Measurements from ENCODE around the gene CPLX1.

The CPLX1 gene

GRCh38 chr4:832536-832935 lies 6.6 kb upstream of the CPLX1 start:
- no peak for DNase-seq (ENCODE audit: low read depth in 2 of 2)

GRCh38 chr4:832108-832507 lies 6.2 kb upstream of the CPLX1 start:
- DNase-seq (ENCODE audit: low read depth in 2 of 2) = no peak

- no peak for DNase-seq (ENCODE audit: low read depth in 2 of 2)
Measured at GRCh38 chr4:831483-831805, 5.5 kb upstream of the CPLX1 start.

GRCh38 chr4:830601-831482 lies 4.9 kb upstream of the CPLX1 start:
- DNase-seq (ENCODE audit: low read depth in 2 of 2) = no peak

- DNase-seq (ENCODE audit: low read depth in 2 of 2) = no peak
Measured at GRCh38 chr4:829761-830600, 4.1 kb upstream of the CPLX1 start.

GRCh38 chr4:829291-829690 lies 3.4 kb upstream of the CPLX1 start:
- no peak for DNase-seq (ENCODE audit: low read depth in 2 of 2)

- no peak for DNase-seq (ENCODE audit: low read depth in 2 of 2)
Measured at GRCh38 chr4:828641-829271, 2.8 kb upstream of the CPLX1 start.

GRCh38 chr4:827209-828081 lies 1.5 kb upstream of the CPLX1 start:
- DNase-seq (ENCODE audit: low read depth in 2 of 2) = no peak

GRCh38 chr4:826508-827208 lies 729 bp upstream of the CPLX1 start:
- DNase-seq (ENCODE audit: low read depth in 2 of 2) = no peak

GRCh38 chr4:825063-825970 lies 612 bp downstream of the CPLX1 start:
- no peak for DNase-seq (ENCODE audit: low read depth in 2 of 2)

GRCh38 chr4:824461-825062 lies 1.4 kb downstream of the CPLX1 start:
- no peak for DNase-seq (ENCODE audit: low read depth in 2 of 2)

GRCh38 chr4:823761-824460 lies 2.0 kb downstream of the CPLX1 start:
- DNase-seq (ENCODE audit: low read depth in 2 of 2) = no peak

- DNase-seq (ENCODE audit: low read depth in 2 of 2) = no peak
Measured at GRCh38 chr4:823176-823760, 2.7 kb downstream of the CPLX1 start.

GRCh38 chr4:822361-823175 lies 3.4 kb downstream of the CPLX1 start:
- DNase-seq (ENCODE audit: low read depth in 2 of 2) = no peak

GRCh38 chr4:821631-822030 lies 4.3 kb downstream of the CPLX1 start:
- DNase-seq (ENCODE audit: low read depth in 2 of 2) = no peak

GRCh38 chr4:821181-821591 lies 4.7 kb downstream of the CPLX1 start:
- no peak for DNase-seq (ENCODE audit: low read depth in 2 of 2)

Measured in stimulated activated CD8-positive, alpha-beta memory T cell treated with anti-CD3 and anti-CD28 coated beads, Interleukin-2, amount 100 ng/mL, for 1 hour (primary cell).